Peyer's patch (tissue), 4 donors: Measurements from ENCODE around the gene TOM1L2. TPM values are rescaled to one million over a fixed set of nuclear protein-coding genes. Genes with fewer than 3 reads are reported as not detected.
A peak's percentile ranks its signal among the peaks of the same experiment; 100 is the strongest.

Experiments
- DNase-seq, 3 donors: peaks; one replicate each; pipeline ENCODE4 v3.0.0-alpha.2; 2017 to 2019
- H3K27ac ChIP-seq, 4 donors: fragments of 200-600 bp; sonication (generic); one replicate each; pipeline ENCODE4 v1.5.1; 2016 to 2019
- H3K27me3 ChIP-seq, 2 donors: fragments of 200-600 bp; sonication (generic); one replicate each; pipeline ENCODE4 v1.5.1; 2019
- H3K36me3 ChIP-seq, 3 donors: fragments of 200-600 bp; sonication (generic); one replicate each; pipeline ENCODE4 v1.5.1; 2016 to 2019
- H3K4me1 ChIP-seq, 4 donors: fragments of 200-600 bp; sonication (generic); one replicate each; pipeline ENCODE4 v1.5.1; 2016 to 2019
- H3K4me3 ChIP-seq, 4 donors: fragments of 200-600 bp; sonication (generic); 1 replicate in 3 of 4; 2 replicates in 1 of 4; pipeline ENCODE4 v1.5.1; 2016 to 2019; ENCODE audit warnings: mild to moderate bottlenecking in 1 of 4
- H3K9me3 ChIP-seq, 4 donors: fragments of 200-600 bp; sonication (generic); one replicate each; pipeline ENCODE4 v1.5.1; 2016 to 2019; ENCODE audit warnings: mild to moderate bottlenecking in 1 of 4
- CTCF ChIP-seq, 6 experiments: fragments of 450-650 bp in 4 of 6; fragments of 200-600 bp in 2 of 6; sonication (generic) in 1 of 6; IDR thresholded peaks; one replicate each; pipeline ENCODE4 v1.5.1; 2017 to 2019; ENCODE audit warnings: antibody characterized with exemption in 6 of 6, mild to moderate bottlenecking in 3 of 6, moderate library complexity in 1 of 6
- POLR2A ChIP-seq, 2 donors: fragments of 450-650 bp; IDR thresholded peaks; one replicate each; pipeline ENCODE4 v1.5.1; 2017; ENCODE audit warnings: antibody characterized with exemption in 2 of 2, mild to moderate bottlenecking in 2 of 2, moderate library complexity in 2 of 2
- total RNA-seq, 4 donors: library from RNA; depleted of rRNA; stranded (reverse); fragments of >200 nt; gene quantifications; one replicate each; pipeline ENCODE4 v1.1.0, GENCODE V29; 2016

Gene TOM1L2
- total RNA-seq, 4 donors from 2014 or later, result 49.5 to 74.8 (median 62.7) TPM

GRCh38 chr17:17952691-17953090 is 19.5 kb downstream of the TOM1L2 start:
- Histone ChIP-seq H3K4me1 (peaks cover 0 to 15% (median under 1%) of the 10 kb centered on the region in 4 donors), H3K4me3 (no peak overlapping the region), H3K27me3 (no peaks in the 10 kb centered on the region), H3K27ac (no peak overlapping the region), H3K36me3 (peaks cover 0 to 3% (median 0%) of the 10 kb centered on the region in 3 donors), H3K9me3 (no peaks in the 10 kb centered on the region)
- TF ChIP-seq POLR2A (IDR thresholded peaks at IDR 0.05), result no peak
- no peak for TF ChIP-seq CTCF (IDR thresholded peaks at IDR 0.05)
- DNase-seq, result no peak

- Histone ChIP-seq H3K4me3 (no peak overlapping the region), H3K36me3 (peaks cover 0 to 3% (median 0%) of the 10 kb centered on the region in 3 donors), H3K9me3 (no peaks in the 10 kb centered on the region), H3K27me3 (no peaks in the 10 kb centered on the region), H3K27ac (no peak overlapping the region), H3K4me1 (peaks cover 0 to 3% (median 0%) of the 10 kb centered on the region in 4 donors)
- DNase-seq, result no peak
- TF ChIP-seq CTCF (IDR thresholded peaks at IDR 0.05) (no peak), POLR2A (IDR thresholded peaks at IDR 0.05) (no peak)
Observed at GRCh38 chr17:17951524-17951923, 20.7 kb downstream of the TOM1L2 start.

GRCh38 chr17:17950806-17951205 is 21.4 kb downstream of the TOM1L2 start:
- Histone ChIP-seq H3K36me3 (peaks cover 0 to 3% (median 0%) of the 10 kb centered on the region in 3 donors), H3K4me3 (no peak overlapping the region), H3K27me3 (no peaks in the 10 kb centered on the region), H3K4me1 (peaks cover 0 to 5% (median 0%) of the 10 kb centered on the region in 4 donors), H3K9me3 (no peaks in the 10 kb centered on the region), H3K27ac (no peak overlapping the region)
- no peak for DNase-seq
- no peak for TF ChIP-seq POLR2A (IDR thresholded peaks at IDR 0.05)
- TF ChIP-seq CTCF (IDR thresholded peaks at IDR 0.05), result peak in 1 of 6 experiments; percentile 12

GRCh38 chr17:17950347-17950746 is 21.9 kb downstream of the TOM1L2 start:
- no peak for TF ChIP-seq POLR2A (IDR thresholded peaks at IDR 0.05)
- TF ChIP-seq CTCF (IDR thresholded peaks at IDR 0.05), result no peak
- Histone ChIP-seq H3K9me3 (no peaks in the 10 kb centered on the region), H3K4me1 (peaks cover 0 to 8% (median 0%) of the 10 kb centered on the region in 4 donors), H3K36me3 (peaks cover 0 to 1% (median 0%) of the 10 kb centered on the region in 3 donors), H3K27me3 (no peaks in the 10 kb centered on the region), H3K27ac (no peak overlapping the region), H3K4me3 (no peak overlapping the region)
- peak in 1 of 3 donors; percentile 24 for DNase-seq

GRCh38 chr17:17947966-17948365 is 24.2 kb downstream of the TOM1L2 start:
- TF ChIP-seq CTCF (IDR thresholded peaks at IDR 0.05) (no peak), POLR2A (IDR thresholded peaks at IDR 0.05) (no peak)
- Histone ChIP-seq H3K9me3 (no peaks in the 10 kb centered on the region), H3K27me3 (no peaks in the 10 kb centered on the region), H3K27ac (peak overlapping the region in 1 of 4 donors; percentile 27), H3K4me3 (no peak overlapping the region), H3K36me3 (no peaks in the 10 kb centered on the region), H3K4me1 (peaks cover 0 to 20% (median 0%) of the 10 kb centered on the region in 4 donors)
- no peak for DNase-seq

- TF ChIP-seq POLR2A (IDR thresholded peaks at IDR 0.05) (no peak), CTCF (IDR thresholded peaks at IDR 0.05) (no peak)
- Histone ChIP-seq H3K27ac (no peak overlapping the region), H3K4me1 (peaks cover 0 to 27% (median 0%) of the 10 kb centered on the region in 4 donors), H3K36me3 (no peaks in the 10 kb centered on the region), H3K27me3 (no peaks in the 10 kb centered on the region), H3K9me3 (no peaks in the 10 kb centered on the region), H3K4me3 (no peak overlapping the region)
- no peak for DNase-seq
Observed at GRCh38 chr17:17947309-17947708, 24.9 kb downstream of the TOM1L2 start.
